NCI-H526 (cell line): Measurements from ENCODE around the gene ADGRF4.
A peak's percentile ranks its signal among the peaks of the same experiment; 100 is the strongest.

Experiments
- DNase-seq, 2 experiments: peaks; one replicate each; lab custom pipeline; 2025; lab: John Stamatoyannopoulos, UW

The ADGRF4 gene

GRCh38 chr6:47698342-47698787 lies at the start of gene ADGRF4:
ADGRF4 (plus strand) TSS chr6:47698580; CDS start chr6:47707246, 8,666 bp downstream.
- peak in 1 of 2 experiments; percentile 34 for DNase-seq

GRCh38 chr6:47650553-47651432 lies 47.6 kb upstream of the ADGRF4 start:
- DNase-seq, result no peak

GRCh38 chr6:47651505-47651944 lies 46.9 kb upstream of the ADGRF4 start:
- no peak for DNase-seq

GRCh38 chr6:47653706-47654105 lies 44.7 kb upstream of the ADGRF4 start:
- no peak for DNase-seq

GRCh38 chr6:47654255-47654654 lies 44.1 kb upstream of the ADGRF4 start:
- no peak for DNase-seq

GRCh38 chr6:47655719-47656595 lies 42.4 kb upstream of the ADGRF4 start:
- DNase-seq, result no peak

- no peak for DNase-seq
Observed at GRCh38 chr6:47661960-47662359, 36.4 kb upstream of the ADGRF4 start.

- DNase-seq, result no peak
Observed at GRCh38 chr6:47663462-47664216, 34.7 kb upstream of the ADGRF4 start.

- DNase-seq, result no peak
Observed at GRCh38 chr6:47665112-47665511, 33.3 kb upstream of the ADGRF4 start.

GRCh38 chr6:47669684-47670513 lies 28.5 kb upstream of the ADGRF4 start:
- DNase-seq, result peak in 1 of 2 experiments; percentile 5

GRCh38 chr6:47670851-47671250 lies 27.5 kb upstream of the ADGRF4 start:
- DNase-seq, result no peak

- no peak for DNase-seq
Observed at GRCh38 chr6:47671777-47672176, 26.6 kb upstream of the ADGRF4 start.

- no peak for DNase-seq
Observed at GRCh38 chr6:47672816-47673215, 25.6 kb upstream of the ADGRF4 start.

GRCh38 chr6:47674673-47675072 lies 23.7 kb upstream of the ADGRF4 start:
- no peak for DNase-seq

- DNase-seq, result no peak
Observed at GRCh38 chr6:47677381-47678100, 20.8 kb upstream of the ADGRF4 start.

- no peak for DNase-seq
Observed at GRCh38 chr6:47678739-47679138, 19.6 kb upstream of the ADGRF4 start.

GRCh38 chr6:47679322-47679906 lies 19.0 kb upstream of the ADGRF4 start:
- peak in 1 of 2 experiments; percentile 9 for DNase-seq

GRCh38 chr6:47680051-47680450 lies 18.3 kb upstream of the ADGRF4 start:
- no peak for DNase-seq

- no peak for DNase-seq
Observed at GRCh38 chr6:47680724-47681123, 17.7 kb upstream of the ADGRF4 start.
